ENCODE data around the gene FAM227B. TPM values are rescaled to one million over a fixed set of nuclear protein-coding genes. Genes with fewer than 3 reads are reported as not detected.

The FAM227B gene
- total RNA-seq, 6 experiments from 2014 or later, result 4.3 to 7.5 (median 5.7) TPM

DNA sequence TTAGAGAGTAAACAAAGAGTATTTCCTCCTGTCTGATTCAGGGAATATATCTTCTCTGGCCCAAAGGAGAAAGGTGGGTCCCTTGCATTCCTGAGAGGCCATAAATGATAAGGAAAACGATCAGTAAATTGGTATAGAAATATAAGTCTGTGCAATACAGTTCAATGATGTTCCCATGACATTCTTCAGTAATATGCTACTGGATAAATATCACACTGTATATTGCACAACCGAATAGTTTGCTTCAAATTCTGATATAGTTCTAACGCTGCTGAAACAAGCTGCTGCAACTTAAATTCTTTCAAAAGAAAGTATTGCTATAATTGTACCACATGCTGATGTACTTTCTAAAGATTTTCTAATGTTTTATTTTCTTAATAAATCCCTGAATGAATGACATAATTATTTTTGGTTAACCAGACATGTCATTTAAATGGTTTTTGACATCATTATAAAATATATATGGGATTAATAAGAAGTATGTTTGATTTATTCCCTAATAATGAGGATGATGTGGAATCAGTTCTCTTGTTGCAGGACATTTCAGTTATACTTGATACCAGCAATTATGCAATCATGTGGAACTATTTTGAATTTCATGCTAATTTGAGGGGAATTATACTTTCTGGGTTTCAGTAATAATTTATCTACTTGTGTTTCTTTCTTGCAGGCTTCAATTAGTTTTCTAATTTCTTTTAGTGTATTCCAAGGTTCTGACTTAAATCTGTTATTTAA, 152.7 kb downstream of the FAM227B start:
- Mint-ChIP-seq H3K36me3 (ENCODE audit: low read depth) (peaks cover 29% of the 10 kb centered on the region), H3K27ac (peak overlapping the region; percentile 74), H3K9me3 (no peaks in the 10 kb centered on the region), H3K4me1 (ENCODE audit: low read depth) (peaks cover 74% of the 10 kb centered on the region), H3K4me3 (peak overlapping the region; percentile 84), H3K27me3 (ENCODE audit: insufficient read depth) (no peaks in the 10 kb centered on the region)
- TF ChIP-seq, protein P1, sequence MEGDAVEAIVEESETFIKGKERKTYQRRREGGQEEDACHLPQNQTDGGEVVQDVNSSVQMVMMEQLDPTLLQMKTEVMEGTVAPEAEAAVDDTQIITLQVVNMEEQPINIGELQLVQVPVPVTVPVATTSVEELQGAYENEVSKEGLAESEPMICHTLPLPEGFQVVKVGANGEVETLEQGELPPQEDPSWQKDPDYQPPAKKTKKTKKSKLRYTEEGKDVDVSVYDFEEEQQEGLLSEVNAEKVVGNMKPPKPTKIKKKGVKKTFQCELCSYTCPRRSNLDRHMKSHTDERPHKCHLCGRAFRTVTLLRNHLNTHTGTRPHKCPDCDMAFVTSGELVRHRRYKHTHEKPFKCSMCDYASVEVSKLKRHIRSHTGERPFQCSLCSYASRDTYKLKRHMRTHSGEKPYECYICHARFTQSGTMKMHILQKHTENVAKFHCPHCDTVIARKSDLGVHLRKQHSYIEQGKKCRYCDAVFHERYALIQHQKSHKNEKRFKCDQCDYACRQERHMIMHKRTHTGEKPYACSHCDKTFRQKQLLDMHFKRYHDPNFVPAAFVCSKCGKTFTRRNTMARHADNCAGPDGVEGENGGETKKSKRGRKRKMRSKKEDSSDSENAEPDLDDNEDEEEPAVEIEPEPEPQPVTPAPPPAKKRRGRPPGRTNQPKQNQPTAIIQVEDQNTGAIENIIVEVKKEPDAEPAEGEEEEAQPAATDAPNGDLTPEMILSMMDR (IDR thresholded peaks at IDR 0.05), result no peak
- DNase-seq, result no peak

GRCh38 chr15:49466119-49466518, 154.5 kb downstream of the FAM227B start:
- no peaks in the 10 kb centered on the region for H3K27me3 Mint-ChIP-seq (ENCODE audit: insufficient read depth)

DNA sequence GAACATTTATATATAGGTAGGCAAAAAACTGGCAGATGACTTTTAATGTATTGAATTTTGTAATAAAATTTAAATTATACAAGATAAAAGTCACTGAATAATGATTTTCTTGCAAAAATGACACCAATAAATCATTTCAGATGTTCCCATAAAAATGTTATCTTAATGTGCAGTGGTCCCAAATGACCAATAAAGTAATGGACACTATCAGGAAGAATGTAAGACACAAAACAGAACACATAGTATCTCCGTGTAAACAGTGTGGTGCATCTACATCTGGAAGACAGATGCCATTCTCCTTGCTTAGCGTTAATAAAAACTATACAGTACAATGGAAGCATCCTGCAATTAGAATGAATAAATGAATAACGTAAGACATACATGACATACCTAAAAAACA, 156.1 kb downstream of the FAM227B start:
- no peak for DNase-seq
- Mint-ChIP-seq H3K27me3 (ENCODE audit: insufficient read depth) (no peaks in the 10 kb centered on the region), H3K4me3 (no peak overlapping the region), H3K4me1 (ENCODE audit: low read depth) (peaks cover 77% of the 10 kb centered on the region), H3K27ac (no peak overlapping the region), H3K36me3 (ENCODE audit: low read depth) (peaks cover 16% of the 10 kb centered on the region; the same call in 1 of the 2 replicates), H3K9me3 (no peaks in the 10 kb centered on the region)
- TF ChIP-seq, protein P1 (IDR thresholded peaks at IDR 0.05), result no peak

More at GRCh38 chr15:49466119-49466518, 154.5 kb downstream of the FAM227B start:
- Mint-ChIP-seq H3K4me1 (ENCODE audit: low read depth) (peaks cover 73% of the 10 kb centered on the region), H3K27ac (peak overlapping the region; percentile 55), H3K9me3 (no peaks in the 10 kb centered on the region), H3K36me3 (ENCODE audit: low read depth) (peaks cover 17% of the 10 kb centered on the region), H3K4me3 (peak overlapping the region; percentile 75; the same call in 1 of the 2 replicates)
- DNase-seq, result no peak
- TF ChIP-seq, protein P1 (IDR thresholded peaks at IDR 0.05), result no peak

DNA sequence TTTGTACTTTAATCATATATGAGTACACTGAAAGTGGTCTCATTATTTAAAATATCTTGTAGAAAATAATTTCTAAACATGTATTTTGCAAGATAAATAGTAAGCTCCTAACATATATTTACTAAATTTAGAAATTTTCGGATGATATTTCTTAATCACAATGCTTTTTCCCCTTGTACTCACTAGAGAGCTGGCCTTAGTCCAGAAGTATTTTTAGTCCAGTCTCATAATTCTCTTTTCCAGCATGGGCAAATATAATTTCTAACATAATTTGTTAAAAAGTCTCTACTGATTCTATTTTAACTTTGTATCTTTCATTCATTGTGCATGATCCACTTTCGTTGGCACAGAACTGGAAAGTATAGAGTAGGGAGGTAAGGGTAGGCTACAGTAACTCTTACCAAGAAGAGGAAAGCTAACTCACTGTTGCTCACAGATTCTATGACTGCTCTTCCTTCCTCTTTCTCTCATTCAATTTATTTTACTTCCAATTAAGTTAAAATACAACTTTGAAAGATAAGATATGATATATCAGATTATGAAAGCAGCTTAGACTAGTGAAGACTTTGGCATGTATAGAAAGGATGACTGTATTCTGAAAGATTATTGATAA, 158.3 kb downstream of the FAM227B start:
- no peak for DNase-seq
- TF ChIP-seq, protein P1 (IDR thresholded peaks at IDR 0.05), result no peak
- H3K27ac Mint-ChIP-seq, result no peak overlapping the region
- H3K4me3 Mint-ChIP-seq, result no peak overlapping the region
- no peaks in the 10 kb centered on the region for H3K9me3 Mint-ChIP-seq
- H3K4me1 Mint-ChIP-seq (ENCODE audit: low read depth), result peaks cover 83% of the 10 kb centered on the region
- peaks cover 21% of the 10 kb centered on the region for H3K36me3 Mint-ChIP-seq (ENCODE audit: low read depth)
- H3K27me3 Mint-ChIP-seq (ENCODE audit: insufficient read depth), result no peaks in the 10 kb centered on the region; the same call in 1 of the 2 replicates

GRCh38 chr15:49460411-49460941, 160.1 kb downstream of the FAM227B start:
- TF ChIP-seq, protein P1 (IDR thresholded peaks at IDR 0.05), result no peak
- Mint-ChIP-seq H3K36me3 (ENCODE audit: low read depth) (peaks cover 27% of the 10 kb centered on the region), H3K27ac (0 out of 2 replicates have a peak overlapping the region, but pooled peaks have one; percentile 19), H3K9me3 (no peaks in the 10 kb centered on the region), H3K4me1 (ENCODE audit: low read depth) (peaks cover 79% of the 10 kb centered on the region), H3K4me3 (no peak overlapping the region; the same call in 1 of the 2 replicates), H3K27me3 (ENCODE audit: insufficient read depth) (no peaks in the 10 kb centered on the region; the same call in 1 of the 2 replicates)
- no peak for DNase-seq

Measured in HFFc6 (cell line).